GM12878 (cell line): ENCODE data around the gene EMP1. TPM values are rescaled to one million over a fixed set of nuclear protein-coding genes. Genes with fewer than 3 reads are reported as not detected.

Experiments
- ATAC-seq: fragments of 200-7000 bp; cut with Tn5 transposase; 3 replicates; pipeline ENCODE4 v1.9.1; 2020; ENCODE audit warnings: mild to moderate bottlenecking, moderate library complexity
- BruUV-seq: library from RNA; stranded (reverse); fragments of 400-500 nt; replicated peaks from 2 replicates; lab custom pipeline; 2021; lab: Mats Ljungman, UMichigan
- CTCF ChIA-PET: fragments of 300-600 bp; sonication (Branson Sonifier 250); formaldehyde crosslinking; extraction: SDS; loops from one replicate; lab custom pipeline; 2021; ENCODE audit warnings: inconsistent platforms; lab: Yijun Ruan, JAX
- POLR2A ChIA-PET: fragments of 350-600 bp; formaldehyde crosslinking; extraction: SDS; loops from one replicate; lab custom pipeline; 2021; ENCODE audit warnings: inconsistent platforms; lab: Charles Lee
- RAD21 ChIA-PET: fragments of 300-600 bp; sonication (Branson Sonifier 250); formaldehyde crosslinking; loops from one replicate; lab custom pipeline; 2023; ENCODE audit warnings: antibody characterized with exemption; ENCODE audit not compliant: unreplicated experiment; lab: Charles Lee
- SMC1A ChIA-PET: fragments of 300-600 bp; sonication (Branson Sonifier 250); formaldehyde crosslinking; loops from one replicate; lab custom pipeline; 2023; ENCODE audit not compliant: unreplicated experiment, uncharacterized antibody; lab: Charles Lee
- DNase-seq: peaks from one replicate; pipeline ENCODE4 v3.0.0-alpha.2; 2011; ENCODE audit warnings: low read depth, low spot score
- FAIRE-seq: peaks from 3 replicates; lab custom pipeline; 2011; peaks lifted over from hg19 to GRCh38; lab: Jason Lieb, UNC
- H2AFZ ChIP-seq: 2 replicates; pipeline ENCODE4 v1.6.0; 2011; ENCODE audit warnings: low read depth, low read length, control low read depth; ENCODE audit not compliant: control insufficient read depth
- H3K27ac ChIP-seq: 2 replicates; pipeline ENCODE4 v1.5.1; 2011; ENCODE audit warnings: control low read depth; ENCODE audit not compliant: control insufficient read depth, insufficient read depth
- H3K27me3 ChIP-seq, 2 experiments: replicated peaks in 1 of 2; 2 replicates each; pipeline versions ENCODE4 v1.6.0 to v1.6.1; 2011; ENCODE audit warnings: low read length in 1 of 2; ENCODE audit not compliant: control insufficient read depth in 2 of 2, insufficient read depth in 2 of 2
- H3K36me3 ChIP-seq, 2 experiments: 2 replicates each; pipeline ENCODE4 v1.5.1; 2011; ENCODE audit warnings: low read length in 1 of 2; ENCODE audit not compliant: control insufficient read depth in 2 of 2, insufficient read depth in 2 of 2
- H3K4me1 ChIP-seq: 2 replicates; pipeline ENCODE4 v1.6.1; 2011; ENCODE audit warnings: mild to moderate bottlenecking, low read length, moderate library complexity, mixed read lengths; ENCODE audit not compliant: control insufficient read depth, insufficient read depth
- H3K4me2 ChIP-seq: 2 replicates; pipeline ENCODE4 v1.6.0; 2011; ENCODE audit warnings: control low read depth; ENCODE audit not compliant: control insufficient read depth, insufficient read depth
- H3K4me3 ChIP-seq: fragments of 200-600 bp; sonication (generic); 2 replicates; pipeline ENCODE4 v1.5.1; 2016
- H3K79me2 ChIP-seq: 2 replicates; pipeline ENCODE4 v1.6.0; 2011; ENCODE audit warnings: low read length; ENCODE audit not compliant: control insufficient read depth, insufficient read depth
- H3K9ac ChIP-seq: 2 replicates; pipeline ENCODE4 v1.8.0; 2011; ENCODE audit warnings: low read length, control low read depth, mixed read lengths; ENCODE audit not compliant: control insufficient read depth, insufficient read depth
- H3K9me3 ChIP-seq: replicated peaks from 3 replicates; pipeline ENCODE4 v1.5.1; 2011; ENCODE audit warnings: mild to moderate bottlenecking, low read length; ENCODE audit not compliant: control insufficient read depth, insufficient read depth
- H4K20me1 ChIP-seq: 2 replicates; pipeline ENCODE4 v1.6.0; 2011; ENCODE audit not compliant: control insufficient read depth, insufficient read depth
- DPF2 ChIP-seq: fragments of 450-650 bp; IDR thresholded peaks from 2 replicates; pipeline ENCODE4 v1.6.1; 2017; ENCODE audit warnings: mild to moderate bottlenecking
- EGR1 ChIP-seq, 2 experiments: IDR thresholded peaks; 1 replicate in 1 of 2; 2 replicates in 1 of 2; pipeline ENCODE4 v1.6.1; 2011 to 2012; ENCODE audit warnings: low read depth in 2 of 2, low read length in 2 of 2, borderline replicate concordance in 1 of 2, mild to moderate bottlenecking in 1 of 2, moderate library complexity in 1 of 2
- HDAC2 ChIP-seq: fragments of 200-600 bp; sonication (generic); IDR thresholded peaks from 2 replicates; pipeline ENCODE4 v1.6.1; 2017
- HDAC6 ChIP-seq: fragments of 200-600 bp; sonication (generic); IDR thresholded peaks from one replicate; pipeline ENCODE4 v1.8.0; 2017; ENCODE audit warnings: antibody characterized with exemption; ENCODE audit not compliant: unreplicated experiment
- JUND ChIP-seq: IDR thresholded peaks from 2 replicates; pipeline ENCODE4 v1.6.1; 2012; ENCODE audit warnings: low read depth, mild to moderate bottlenecking, low read length, improper control_type of control experiment, moderate library complexity
- NFIC ChIP-seq: IDR thresholded peaks from 2 replicates; pipeline ENCODE4 v1.6.1; 2012; ENCODE audit warnings: low read depth, mild to moderate bottlenecking, inconsistent platforms, low read length, moderate library complexity
- NFXL1 ChIP-seq: fragments of 450-650 bp; IDR thresholded peaks from 2 replicates; pipeline ENCODE4 v1.6.1; 2017; ENCODE audit warnings: antibody characterized with exemption, mild to moderate bottlenecking, borderline replicate concordance
- RFX5 ChIP-seq: IDR thresholded peaks from 2 replicates; pipeline ENCODE4 v1.6.1; 2011; ENCODE audit warnings: low read depth, low read length, improper control_type of control experiment
- SMAD5 ChIP-seq: IDR thresholded peaks from 2 replicates; pipeline ENCODE4 v1.6.1; 2016; ENCODE audit warnings: antibody characterized with exemption, low read depth
- SMC3 ChIP-seq: IDR thresholded peaks from 2 replicates; pipeline ENCODE4 v1.6.1; 2011; ENCODE audit warnings: low read length, improper control_type of control experiment, borderline replicate concordance
- ZNF592 ChIP-seq: fragments of 450-650 bp; IDR thresholded peaks from 2 replicates; pipeline ENCODE4 v1.6.1; 2017; ENCODE audit warnings: mild to moderate bottlenecking, moderate library complexity
- ZZZ3 ChIP-seq: IDR thresholded peaks from 2 replicates; pipeline ENCODE4 v1.6.1; 2011; ENCODE audit warnings: low read depth; ENCODE audit not compliant: control insufficient read depth, insufficient read length
- WGBS: methylation state at CpG from one replicate; pipeline ENCODE4 v1.1.6; 2016; ENCODE audit warnings: low lambda C conversion rate; ENCODE audit not compliant: insufficient replicate concordance, insufficient coverage; ENCODE audit errors: missing lambda C conversion rate; 5-methylcytosine and 5-hydroxymethylcytosine counted together
- in situ Hi-C: fragments of 300-500 bp; cut with MboI; formaldehyde crosslinking; loops from 9 replicates; pipeline ENCODE4 v1.14.3; 2018; ENCODE audit warnings: mixed read lengths
- intact Hi-C: fragments of 100-400 bp; cut with micrococcal nuclease; formaldehyde crosslinking; loops from one replicate; pipeline ENCODE4 v1.14.2; 2022; ENCODE audit not compliant: unreplicated experiment
- polyA plus RNA-seq, 11 experiments: library from polyadenylated mRNA; depleted of rRNA in 4 of 11; unstranded in 6 of 11; stranded (reverse) in 5 of 11; fragments of >200 nt; fragmentation: Nextera tagmentation in 4 of 11; fragmentation: Illumina TruSeq in 1 of 11; extraction: Ambion mirVana in 4 of 11; extraction: Trizol in 1 of 11; gene quantifications; 1 replicate in 1 of 11; 2 replicates in 10 of 11; pipeline versions ENCODE4 v1.2.1 to v1.2.3, GENCODE V29; 2011 to 2016; ENCODE audit warnings: inconsistent platforms in 2 of 11, missing spikeins in 2 of 11, low read depth in 1 of 11
- total RNA-seq, 4 experiments: library from RNA; depleted of rRNA in 3 of 4; stranded (reverse); fragments of >200 nt in 3 of 4; fragmentation: Illumina TruSeq in 1 of 4; extraction: Trizol in 1 of 4; gene quantifications; 2 replicates each; pipeline versions ENCODE4 v1.2.1 to v1.2.3, GENCODE V29; 2013 to 2021

The EMP1 gene
- total and polyA plus RNA-seq, 10 of the 15 experiments (the other 5 are each of a cell fraction or from before 2014, with no cell fraction given) = 0.09 to 0.90 (median 0.25) TPM; not detected in 1

- SMC1A ChIA-PET = interaction anchor here (0.6 kb wide), 1 partner anchor 628 kb away, joined by 4 read pairs; no protein-coding TSS in a partner anchor
- no peak for TF ChIP-seq JUND
- no peak for TF ChIP-seq ZZZ3
- TF ChIP-seq HDAC2 = no peak
- TF ChIP-seq DPF2 = no peak
- no peak for TF ChIP-seq NFXL1
- TF ChIP-seq SMC3 = no peak
- no peak for TF ChIP-seq NFIC
- no peak for TF ChIP-seq HDAC6
- TF ChIP-seq, all 136 proteins: peak for 0
- Histone ChIP-seq H3K36me3 (no peaks in the 10 kb centered on the region), H2AFZ (no peak overlapping the region), H3K79me2 (no peaks in the 10 kb centered on the region), H4K20me1 (no peaks in the 10 kb centered on the region), H3K9me3 (no peaks in the 10 kb centered on the region; the same call in 2 of the 3 replicates), H3K9ac (no peak overlapping the region), H3K4me3 (no peak overlapping the region), H3K4me1 (no peaks in the 10 kb centered on the region), H3K27me3 (peaks cover 0 to 3% of the 10 kb centered on the region in 2 experiments; a peak in 3 of 4 replicates), H3K4me2 (no peak overlapping the region), H3K27ac (no peak overlapping the region)
- CTCF ChIA-PET = interaction anchor here (0.8 to 1.3 kb wide), 2 partner anchors 8 to 9 kb away, joined by 3 read pairs; no protein-coding TSS in a partner anchor
- in situ Hi-C loops (no loop called here), intact Hi-C loops (no loop called here)
- DNase-seq (no peak), ATAC-seq (no peak), FAIRE-seq (no peak)
- no TSS peak for BruUV-seq
- RAD21 ChIA-PET = no interaction called here
- WGBS = 15% methylated on average over 3 of the region's 3 CpGs
- POLR2A ChIA-PET = no interaction called here
Observed at GRCh38 chr12:13219320-13219719, 22.8 kb downstream of the EMP1 start.

- H3K36me3 ChIP-seq = no peaks in the 10 kb centered on the region
- H2AFZ ChIP-seq = no peak overlapping the region
- ChIA-PET SMC1A (interaction anchor here (1.5 kb wide), 1 partner anchor 305 kb away, joined by 3 read pairs; no protein-coding TSS in a partner anchor), POLR2A (no interaction called here), CTCF (interaction anchor here (2.7 kb wide), 1 partner anchor 9 kb away, joined by 13 read pairs; no protein-coding TSS in a partner anchor), RAD21 (no interaction called here)
- H4K20me1 ChIP-seq = no peaks in the 10 kb centered on the region
- FAIRE-seq (no peak), DNase-seq (no peak), ATAC-seq (no peak)
- 64% methylated on average over 3 of the region's 3 CpGs for WGBS
- no peak overlapping the region for H3K27ac ChIP-seq
- peaks cover 0 to 2% of the 10 kb centered on the region in 2 experiments; a peak in 3 of 4 replicates for H3K27me3 ChIP-seq
- H3K4me2 ChIP-seq = no peak overlapping the region
- no peaks in the 10 kb centered on the region; the same call in 2 of the 3 replicates for H3K9me3 ChIP-seq
- no peak overlapping the region for H3K9ac ChIP-seq
- intact Hi-C loops = no loop called here
- no peaks in the 10 kb centered on the region for H3K4me1 ChIP-seq
- H3K79me2 ChIP-seq = no peaks in the 10 kb centered on the region
- BruUV-seq = no TSS peak
- no peak overlapping the region for H3K4me3 ChIP-seq
- in situ Hi-C loops = no loop called here
- TF ChIP-seq ZNF592 = no peak
- TF ChIP-seq SMAD5 = no peak
- TF ChIP-seq RFX5 = no peak
- no peak for TF ChIP-seq EGR1 (IDR thresholded peaks at IDR 0.05; ENCODE audit: borderline replicate concordance in 1 of 2, low read depth in 2 of 2, low read length in 2 of 2)
Observed at GRCh38 chr12:13220838-13221237, 24.3 kb downstream of the EMP1 start.
